ENCODE results near the gene SLC2A9. TPM values are rescaled to one million over a fixed set of nuclear protein-coding genes. Genes with fewer than 3 reads are reported as not detected.

SLC2A9 gene
- total RNA-seq, 1 donor from 2014 or later: 2.9 TPM

- no peak for DNase-seq
Measured at GRCh38 chr4:9953089-9953488, 68.2 kb downstream of the SLC2A9 start.

- DNase-seq: no peak
Measured at GRCh38 chr4:9952415-9952950, 68.8 kb downstream of the SLC2A9 start.

GRCh38 chr4:9949573-9949972, 71.7 kb downstream of the SLC2A9 start:
- DNase-seq: no peak

GRCh38 chr4:9947168-9948062, 73.9 kb downstream of the SLC2A9 start:
- DNase-seq: no peak

GRCh38 chr4:9946170-9946569, 75.1 kb downstream of the SLC2A9 start:
- DNase-seq: no peak

- no peak for DNase-seq
Measured at GRCh38 chr4:9944431-9945425, 76.6 kb downstream of the SLC2A9 start.

GRCh38 chr4:9943761-9944160, 77.5 kb downstream of the SLC2A9 start:
- DNase-seq: no peak

GRCh38 chr4:9942921-9943600, 78.2 kb downstream of the SLC2A9 start:
- DNase-seq: no peak

- no peak for DNase-seq
Measured at GRCh38 chr4:9942139-9942538, 79.2 kb downstream of the SLC2A9 start.

- no peak for DNase-seq
Measured at GRCh38 chr4:9940041-9940440, 81.3 kb downstream of the SLC2A9 start.

- no peak for DNase-seq
Measured at GRCh38 chr4:9938933-9939332, 82.4 kb downstream of the SLC2A9 start.

- DNase-seq: no peak
Measured at GRCh38 chr4:9937078-9937477, 84.2 kb downstream of the SLC2A9 start.

- no peak for DNase-seq
Measured at GRCh38 chr4:9936129-9936644, 85.1 kb downstream of the SLC2A9 start.

GRCh38 chr4:9933956-9934355, 87.3 kb downstream of the SLC2A9 start:
- DNase-seq: no peak

- no peak for DNase-seq
Measured at GRCh38 chr4:9933184-9933583, 88.1 kb downstream of the SLC2A9 start.

- no peak for DNase-seq
Measured at GRCh38 chr4:9932771-9933170, 88.5 kb downstream of the SLC2A9 start.

- no peak for DNase-seq
Measured at GRCh38 chr4:9931146-9931545, 90.2 kb downstream of the SLC2A9 start.

- no peak for DNase-seq
Measured at GRCh38 chr4:9929111-9929510, 92.2 kb downstream of the SLC2A9 start.

- no peak for DNase-seq
Measured at GRCh38 chr4:9927341-9928007, 93.8 kb downstream of the SLC2A9 start.

GRCh38 chr4:9926586-9926985, 94.7 kb downstream of the SLC2A9 start:
- DNase-seq: no peak

- no peak for DNase-seq
Measured at GRCh38 chr4:9925750-9926439, 95.4 kb downstream of the SLC2A9 start.

Data from dermis blood vessel endothelial cell (primary cell).